HepG2 (cell line): ENCODE results near the gene RACGAP1. TPM values are rescaled to one million over a fixed set of nuclear protein-coding genes. Genes with fewer than 3 reads are reported as not detected.
A peak's percentile ranks its signal among the peaks of the same experiment; 100 is the strongest.

ENCODE experiments used
- AKAP8 ChIP-seq: sonication (generic); formaldehyde crosslinking; IDR thresholded peaks from 2 replicates; pipeline ENCODE4 v1.5.1; 2020; ENCODE audit warnings: mild to moderate bottlenecking, missing genetic modification reagents
- CREBL2 ChIP-seq: sonication (generic); formaldehyde crosslinking; IDR thresholded peaks from 2 replicates; pipeline ENCODE4 v1.8.1; 2023; ENCODE audit warnings: missing genetic modification reagents, mild to moderate bottlenecking, borderline replicate concordance
- FOXA1 ChIP-seq, 2 experiments: fragments of 450-650 bp in 1 of 2; sonication (generic) in 1 of 2; formaldehyde crosslinking in 1 of 2; IDR thresholded peaks; 2 replicates each; pipeline versions ENCODE4 v1.4.0 to v1.6.1; 2016 to 2020; ENCODE audit warnings: missing genetic modification reagents in 1 of 2
- FOXK1 ChIP-seq: sonication (generic); formaldehyde crosslinking; IDR thresholded peaks from 2 replicates; pipeline ENCODE4 v1.4.0; 2020; ENCODE audit warnings: low read depth, missing genetic modification reagents, borderline replicate concordance
- GPBP1L1 ChIP-seq: sonication (generic); formaldehyde crosslinking; IDR thresholded peaks from 2 replicates; pipeline ENCODE4 v1.5.0; 2020; ENCODE audit warnings: mild to moderate bottlenecking, missing genetic modification reagents
- GZF1 ChIP-seq: sonication (generic); formaldehyde crosslinking; IDR thresholded peaks from 2 replicates; pipeline ENCODE4 v1.5.1; 2020; ENCODE audit warnings: mild to moderate bottlenecking, missing genetic modification reagents
- HNF4A ChIP-seq: sonication (generic); formaldehyde crosslinking; IDR thresholded peaks from 2 replicates; pipeline ENCODE4 v1.4.0; 2020; ENCODE audit warnings: missing genetic modification reagents
- MAF1 ChIP-seq: sonication (generic); formaldehyde crosslinking; IDR thresholded peaks from 2 replicates; pipeline ENCODE4 v1.5.0; 2020; ENCODE audit warnings: missing genetic modification reagents, borderline replicate concordance
- PHF8 ChIP-seq: sonication (generic); formaldehyde crosslinking; IDR thresholded peaks from 2 replicates; pipeline ENCODE4 v1.5.0; 2020; ENCODE audit warnings: missing genetic modification reagents
- PPARG ChIP-seq: conservative IDR thresholded peaks from 2 replicates; pipeline ENCODE4 v1.6.1; 2016; ENCODE audit warnings: missing biosample characterization, missing genetic modification reagents
- SKIL ChIP-seq: sonication (generic); formaldehyde crosslinking; IDR thresholded peaks from 2 replicates; pipeline ENCODE4 v1.8.0; 2022; ENCODE audit warnings: missing genetic modification reagents, mild to moderate bottlenecking, moderate library complexity, borderline replicate concordance
- SRSF9 ChIP-seq: fragments of 200-400 bp; formaldehyde crosslinking; IDR thresholded peaks from 2 replicates; pipeline ENCODE4 v1.6.1; 2018; ENCODE audit warnings: borderline replicate concordance, mild to moderate bottlenecking, low read depth, low read length; ENCODE audit not compliant: insufficient read depth, poor library complexity, severe bottlenecking
- TGIF2 ChIP-seq: IDR thresholded peaks from 2 replicates; pipeline ENCODE4 v1.6.1; 2016; ENCODE audit warnings: control low read depth, missing compliant biosample characterization
- YY1 ChIP-seq: IDR thresholded peaks from 2 replicates; pipeline ENCODE4 v1.6.1; 2011; ENCODE audit warnings: low read length, low read depth, moderate library complexity, mild to moderate bottlenecking; ENCODE audit not compliant: insufficient read depth, insufficient replicate concordance
- ZBTB14 ChIP-seq: sonication (generic); formaldehyde crosslinking; IDR thresholded peaks from 2 replicates; pipeline ENCODE4 v1.4.0; 2020; ENCODE audit warnings: missing genetic modification reagents
- ZBTB7B ChIP-seq: sonication (generic); formaldehyde crosslinking; IDR thresholded peaks from 2 replicates; pipeline ENCODE4 v1.4.0; 2020; ENCODE audit warnings: missing genetic modification reagents
- ZNF263 ChIP-seq: sonication (generic); formaldehyde crosslinking; IDR thresholded peaks from 2 replicates; pipeline ENCODE4 v1.4.0; 2020; ENCODE audit warnings: missing genetic modification reagents
- ZNF280B ChIP-seq: sonication (generic); formaldehyde crosslinking; IDR thresholded peaks from 2 replicates; pipeline ENCODE4 v1.5.0; 2020; ENCODE audit warnings: missing genetic modification reagents, mild to moderate bottlenecking, borderline replicate concordance
- ZNF350 ChIP-seq: sonication (generic); formaldehyde crosslinking; IDR thresholded peaks from 2 replicates; pipeline ENCODE4 v1.4.0; 2020; ENCODE audit warnings: mild to moderate bottlenecking, low read depth, missing genetic modification reagents, borderline replicate concordance
- ZNF530 ChIP-seq: sonication (generic); formaldehyde crosslinking; IDR thresholded peaks from 2 replicates; pipeline ENCODE4 v1.5.0; 2020; ENCODE audit warnings: low read depth, mild to moderate bottlenecking, missing genetic modification reagents
- ZNF850 ChIP-seq: sonication (generic); formaldehyde crosslinking; conservative IDR thresholded peaks from 2 replicates; pipeline ENCODE4 v1.9.0; 2021; ENCODE audit warnings: mild to moderate bottlenecking, missing genetic modification reagents
- polyA plus RNA-seq, 8 experiments: library from polyadenylated mRNA; depleted of rRNA in 3 of 8; stranded (reverse) in 7 of 8; unstranded in 1 of 8; fragments of >200 nt; fragmentation: Illumina TruSeq in 4 of 8; extraction: Trizol in 4 of 8; gene quantifications; 2 replicates each; pipeline versions ENCODE4 v1.2.1 to v1.2.3, GENCODE V29; 2011 to 2016; ENCODE audit warnings: low read depth in 4 of 8, missing spikeins in 1 of 8, mixed read lengths in 1 of 8; ENCODE audit not compliant: insufficient read depth in 1 of 8
- total RNA-seq, 5 experiments: library from RNA; depleted of rRNA; stranded (reverse); fragments of >200 nt; fragmentation: Illumina TruSeq; extraction: Trizol; gene quantifications; 2 replicates each; pipeline ENCODE4 v1.2.3, GENCODE V29; 2016; ENCODE audit warnings: low read depth in 1 of 5

RACGAP1 gene
- total and polyA plus RNA-seq, 2 of the 13 experiments (the other 11 are each of a cell fraction or from before 2014, with no cell fraction given) = 16.7 to 57.9 TPM

GRCh38 chr12:50025187-50026059 lies at the start of gene RACGAP1 (continued):
- TF ChIP-seq ZBTB14 (no peak), SRSF9 (no peak), GZF1 (CRISPR knock-in tag) (no peak; the same call in 1 of the 2 replicates), TGIF2 (peak; percentile 91), FOXK1 (CRISPR knock-in tag) (peak; percentile 92; the same call in 1 of the 2 replicates), CREBL2 (no peak), MAF1 (CRISPR knock-in tag) (no peak), ZNF350 (peak; percentile 69), GPBP1L1 (CRISPR knock-in tag) (no peak), ZNF530 (CRISPR knock-in tag) (no peak), SKIL (peak; percentile 37; the same call in 1 of the 2 replicates), ZNF263 (CRISPR knock-in tag) (peak; percentile 18; the same call in 1 of the 2 replicates), ZNF280B (CRISPR knock-in tag) (peak; percentile 80; the same call in 1 of the 2 replicates), AKAP8 (CRISPR knock-in tag) (no peak), HNF4A (CRISPR knock-in tag) (no peak; the same call in 1 of the 2 replicates), ZBTB7B (no peak; the same call in none of the 2 replicates), PPARG (no peak; the same call in 1 of the 2 replicates), YY1 (peak; percentile 98), PHF8 (peak; percentile 84), ZNF850 (CRISPR knock-in tag) (no peak), FOXA1 (IDR thresholded peaks at IDR 0.05) (no peak), FOXA1 (CRISPR knock-in tag; IDR thresholded peaks at IDR 0.05) (0 out of 2 replicates have a peak, but pooled peaks have one; percentile 32)
